ENCODE results near the gene NKD2.

NKD2 gene

DNA sequence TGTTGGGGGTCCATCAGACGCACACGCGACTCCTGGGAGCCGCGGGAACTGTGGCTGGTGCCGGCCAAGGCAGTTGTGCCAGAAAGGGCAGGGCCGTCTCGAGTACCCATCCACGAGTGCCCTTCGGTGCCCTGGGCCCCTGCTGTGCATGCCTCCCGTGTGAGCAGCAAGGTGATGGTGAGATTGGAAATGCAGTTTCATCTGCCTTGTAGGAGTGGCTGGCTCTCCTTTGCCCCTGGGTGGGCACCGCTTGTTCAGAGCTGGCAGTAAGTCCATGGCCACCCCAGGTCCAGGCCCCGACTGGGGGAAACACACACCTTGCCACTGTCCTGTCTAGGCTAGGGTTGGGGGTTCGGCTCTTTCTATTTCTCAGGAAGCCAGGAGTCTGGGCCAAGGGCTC lies 5.7 kb downstream of the NKD2 start:
- no peak for TF ChIP-seq CTCF (IDR thresholded peaks at IDR 0.05; ENCODE audit: low read depth, low read length)
- no peak overlapping the region for H3K4me3 ChIP-seq (ENCODE audit: low read depth, low read length)

GRCh38 chr5:1014781-1015221 lies 6.2 kb downstream of the NKD2 start:
- no peak for TF ChIP-seq CTCF (IDR thresholded peaks at IDR 0.05; ENCODE audit: low read depth, low read length)
- H3K4me3 ChIP-seq (ENCODE audit: low read depth, low read length): no peak overlapping the region

- H3K4me3 ChIP-seq (ENCODE audit: low read depth, low read length): no peak overlapping the region
- no peak for TF ChIP-seq CTCF (IDR thresholded peaks at IDR 0.05; ENCODE audit: low read depth, low read length)
These were observed 6.9 kb downstream of the NKD2 start for GRCh38 chr5:1015507-1015906.

GRCh38 chr5:1016036-1016435 lies 7.4 kb downstream of the NKD2 start:
- no peak overlapping the region for H3K4me3 ChIP-seq (ENCODE audit: low read depth, low read length)
- TF ChIP-seq CTCF (IDR thresholded peaks at IDR 0.05; ENCODE audit: low read depth, low read length): no peak

DNA sequence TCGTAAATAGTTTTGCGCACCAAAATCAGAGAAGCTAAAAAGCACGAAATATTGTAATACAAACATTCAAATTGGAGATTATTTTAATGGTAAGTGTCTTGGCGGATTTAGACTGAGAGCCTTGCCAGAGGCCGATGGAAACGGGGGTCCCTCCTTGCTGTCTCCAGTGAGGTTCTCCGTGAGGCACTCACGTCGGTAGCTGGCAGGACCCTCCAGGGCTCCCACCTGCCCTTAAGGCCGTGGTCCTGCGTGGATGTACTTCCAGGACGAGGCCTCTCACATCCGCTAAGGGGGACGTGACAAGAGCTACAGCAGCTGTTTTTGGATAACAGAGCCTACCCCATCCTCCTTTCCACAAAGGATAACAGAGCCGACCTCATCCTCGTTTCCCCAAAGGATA lies 7.9 kb downstream of the NKD2 start:
- TF ChIP-seq CTCF (IDR thresholded peaks at IDR 0.05; ENCODE audit: low read depth, low read length): no peak

DNA sequence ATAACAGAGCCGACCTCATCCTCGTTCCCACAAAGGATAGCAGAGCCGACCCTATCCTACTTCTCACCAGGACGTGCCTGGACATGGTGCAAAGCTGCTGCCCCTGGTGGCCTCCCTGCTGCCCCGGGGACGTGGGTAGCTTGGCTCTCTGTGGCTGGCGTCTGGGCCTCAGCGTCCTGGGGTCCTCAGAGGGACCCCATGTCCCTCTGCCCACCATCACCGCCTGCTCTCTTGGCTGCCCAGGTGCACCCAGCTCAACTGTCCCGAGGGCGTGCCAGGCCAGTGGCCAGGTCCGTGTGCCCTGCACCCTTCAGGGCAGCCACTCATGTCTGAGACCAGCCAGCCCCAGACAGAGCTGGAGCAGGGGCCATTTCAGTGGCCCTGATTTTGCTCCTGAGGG lies 8.5 kb downstream of the NKD2 start:
- no peak overlapping the region for H3K4me3 ChIP-seq (ENCODE audit: low read depth, low read length)
- no peak for TF ChIP-seq CTCF (IDR thresholded peaks at IDR 0.05; ENCODE audit: low read depth, low read length)

More for the DNA sequence above, 7.9 kb downstream of the NKD2 start:
- no peak overlapping the region for H3K4me3 ChIP-seq (ENCODE audit: low read depth, low read length)

DNA sequence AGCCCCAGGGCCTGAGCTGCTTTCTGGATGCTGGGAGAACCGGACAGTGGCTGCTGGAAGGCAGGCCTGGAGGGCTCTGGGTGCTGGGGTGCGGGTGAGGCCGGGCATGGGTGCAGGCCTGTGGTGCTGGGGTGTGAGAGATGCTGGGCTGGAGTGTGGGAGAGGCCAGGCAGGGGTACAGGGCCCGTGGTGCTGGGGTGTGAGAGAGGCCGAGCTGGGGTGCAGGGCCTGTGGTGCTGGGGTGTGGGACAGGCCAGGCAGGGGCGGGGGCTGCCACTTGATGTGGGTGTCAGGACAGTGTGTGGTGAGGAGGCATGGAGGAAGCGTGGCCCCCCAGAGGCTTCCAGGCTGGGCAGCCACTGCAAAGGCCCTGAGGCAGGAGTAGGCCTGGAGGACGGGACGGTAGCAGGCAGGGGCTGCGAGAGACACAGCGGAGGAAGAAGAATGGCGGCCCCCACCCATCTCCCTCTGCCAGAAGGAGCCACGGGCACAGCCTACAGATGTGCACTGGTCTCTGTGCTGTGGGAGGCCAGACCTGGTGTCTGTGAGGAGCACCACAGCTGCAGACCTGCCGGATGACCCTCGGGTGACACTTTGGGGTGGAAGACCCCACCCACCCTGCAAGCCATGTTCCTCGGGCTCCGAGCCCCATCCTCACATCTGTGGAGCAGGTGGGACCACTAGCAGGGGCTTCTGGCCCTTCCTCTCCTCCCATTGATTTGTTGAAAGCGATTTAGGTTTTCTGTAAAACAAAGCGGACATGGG lies 9.3 kb downstream of the NKD2 start:
- no peak for TF ChIP-seq CTCF (IDR thresholded peaks at IDR 0.05; ENCODE audit: low read depth, low read length)
- H3K4me3 ChIP-seq (ENCODE audit: low read depth, low read length): no peak overlapping the region
